Right atrium auricular region (tissue), 2 donors: ENCODE results near the gene WTAP. TPM values are rescaled to one million over a fixed set of nuclear protein-coding genes. Genes with fewer than 3 reads are reported as not detected.

Source experiments
- DNase-seq: peaks from one replicate; pipeline ENCODE4 v3.0.0-alpha.2; 2019; ENCODE audit warnings: low spot score
- H3K27ac ChIP-seq, 2 donors: fragments of 200-600 bp; sonication (generic); 1 replicate in 1 of 2; 2 replicates in 1 of 2; pipeline ENCODE4 v1.5.1; 2016 to 2019
- H3K27me3 ChIP-seq, 2 donors: fragments of 200-600 bp; sonication (generic); one replicate each; pipeline versions ENCODE4 v1.5.1 to v1.6.0; 2017 to 2019
- H3K36me3 ChIP-seq: fragments of 200-600 bp; sonication (generic); one replicate; pipeline ENCODE4 v1.5.1; 2016
- H3K4me1 ChIP-seq, 2 donors: fragments of 200-600 bp; sonication (generic); one replicate each; pipeline versions ENCODE4 v1.5.1 to v1.6.0; 2017 to 2019
- H3K4me3 ChIP-seq, 2 donors: fragments of 200-600 bp; sonication (generic); 1 replicate in 1 of 2; 2 replicates in 1 of 2; pipeline ENCODE4 v1.5.1; 2017 to 2019; ENCODE audit warnings: mild to moderate bottlenecking in 1 of 2, moderate library complexity in 1 of 2
- H3K9me3 ChIP-seq, 2 donors: fragments of 200-600 bp; sonication (generic); one replicate each; pipeline ENCODE4 v1.5.1; 2019
- CTCF ChIP-seq, 2 donors: fragments of 200-600 bp; sonication (generic); IDR thresholded peaks; one replicate each; pipeline ENCODE4 v1.5.1; 2019; ENCODE audit warnings: antibody characterized with exemption in 2 of 2
- total RNA-seq, 2 donors: library from RNA; depleted of rRNA; stranded (reverse); fragments of >200 nt; gene quantifications; one replicate each; pipeline ENCODE4 v1.1.0, GENCODE V29; 2016

The WTAP gene
- total RNA-seq, 2 donors from 2014 or later = 43.4 to 45.3 TPM

GRCh38 chr6:159692303-159693127 lies 34.8 kb upstream of the WTAP start:
- H3K4me3 ChIP-seq = peak overlapping the region; percentile 96 to 98
- peak overlapping the region; percentile 98 for H3K27ac ChIP-seq
- H3K27me3 ChIP-seq = no peaks in the 10 kb centered on the region
- no peak for TF ChIP-seq CTCF (IDR thresholded peaks at IDR 0.05)
- H3K36me3 ChIP-seq = peaks cover 23% of the 10 kb centered on the region
- H3K9me3 ChIP-seq = no peaks in the 10 kb centered on the region
- DNase-seq = peak; percentile 66
- peaks cover 0 to 45% of the 10 kb centered on the region in 2 donors for H3K4me1 ChIP-seq

- Histone ChIP-seq H3K4me1 (peaks cover 0 to 45% of the 10 kb centered on the region in 2 donors), H3K27me3 (no peaks in the 10 kb centered on the region)
- no peak for TF ChIP-seq CTCF (IDR thresholded peaks at IDR 0.05)
These were observed 34.0 kb upstream of the WTAP start, which contains the start of gene SOD2 for GRCh38 chr6:159693128-159693893. Gene SOD2, minus strand, starts transcription at chr6:159693241. Its CDS starts 74 bp downstream, at chr6:159693167.

GRCh38 chr6:159693894-159694545 lies 33.3 kb upstream of the WTAP start:
- peaks cover 10% of the 10 kb centered on the region for H3K36me3 ChIP-seq
- H3K4me1 ChIP-seq = peaks cover 0 to 39% of the 10 kb centered on the region in 2 donors
- H3K27ac ChIP-seq = peak overlapping the region; percentile 98
- TF ChIP-seq CTCF (IDR thresholded peaks at IDR 0.05) = no peak
- H3K4me3 ChIP-seq = peak overlapping the region; percentile 96 to 98
- H3K27me3 ChIP-seq = no peaks in the 10 kb centered on the region
- no peak for DNase-seq
- H3K9me3 ChIP-seq = no peaks in the 10 kb centered on the region

More at GRCh38 chr6:159693128-159693893, 34.0 kb upstream of the WTAP start, which contains the start of gene SOD2:
- Histone ChIP-seq H3K27ac (peak within 1 kb of the TSS; percentile 98), H3K9me3 (no peaks in the 10 kb centered on the region), H3K36me3 (peaks cover 17% of the 10 kb centered on the region), H3K4me3 (peak within 1 kb of the TSS; percentile 96 to 98)
- DNase-seq = peak; percentile 84

GRCh38 chr6:159695984-159696383 lies 31.3 kb upstream of the WTAP start:
- no peaks in the 10 kb centered on the region for H3K36me3 ChIP-seq
- H3K4me1 ChIP-seq = peaks cover 0 to 32% of the 10 kb centered on the region in 2 donors
- H3K27me3 ChIP-seq = no peaks in the 10 kb centered on the region
- no peak overlapping the region for H3K27ac ChIP-seq
- H3K4me3 ChIP-seq = no peak overlapping the region
- TF ChIP-seq CTCF (IDR thresholded peaks at IDR 0.05) = no peak
- H3K9me3 ChIP-seq = no peaks in the 10 kb centered on the region
- DNase-seq = no peak

- no peak for DNase-seq
- no peaks in the 10 kb centered on the region for H3K27me3 ChIP-seq
- no peak for TF ChIP-seq CTCF (IDR thresholded peaks at IDR 0.05)
- H3K4me1 ChIP-seq = peaks cover 0 to 15% of the 10 kb centered on the region in 2 donors
- H3K9me3 ChIP-seq = no peaks in the 10 kb centered on the region
- peak overlapping the region; percentile 65 to 73 for H3K27ac ChIP-seq
- H3K36me3 ChIP-seq = no peaks in the 10 kb centered on the region
- no peak overlapping the region for H3K4me3 ChIP-seq
These were observed 26.3 kb upstream of the WTAP start for GRCh38 chr6:159700970-159701369.
